HG02885 (cell line): ENCODE measurements around the gene NANOS2.

Source experiments
- ATAC-seq: cut with Tn5 transposase; IDR thresholded peaks from one replicate; pipeline ENCODE4 v1.9.1; 2021; ENCODE audit warnings: mild to moderate bottlenecking; ENCODE audit not compliant: unreplicated experiment, poor library complexity

Gene NANOS2

DNA sequence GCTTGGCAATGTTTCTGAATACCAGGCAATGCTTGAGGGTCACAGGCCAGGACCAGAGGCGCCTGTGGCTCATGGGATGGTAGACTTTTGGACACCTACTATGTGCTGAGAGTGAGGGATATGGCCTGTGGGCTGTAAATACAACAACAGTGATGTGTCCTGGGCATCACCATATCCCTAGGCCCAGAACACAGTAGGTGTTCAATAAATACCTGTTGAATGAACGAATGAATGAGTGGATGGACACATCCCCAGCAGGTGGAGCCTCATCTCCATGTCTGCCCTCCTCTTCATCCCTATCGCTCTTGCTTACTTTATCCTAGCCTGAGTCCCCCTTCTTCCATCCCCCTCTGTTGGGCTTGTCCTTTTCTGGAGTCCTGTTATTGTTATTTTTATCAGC is 16.5 kb upstream of the NANOS2 start:
- no peak for ATAC-seq

DNA sequence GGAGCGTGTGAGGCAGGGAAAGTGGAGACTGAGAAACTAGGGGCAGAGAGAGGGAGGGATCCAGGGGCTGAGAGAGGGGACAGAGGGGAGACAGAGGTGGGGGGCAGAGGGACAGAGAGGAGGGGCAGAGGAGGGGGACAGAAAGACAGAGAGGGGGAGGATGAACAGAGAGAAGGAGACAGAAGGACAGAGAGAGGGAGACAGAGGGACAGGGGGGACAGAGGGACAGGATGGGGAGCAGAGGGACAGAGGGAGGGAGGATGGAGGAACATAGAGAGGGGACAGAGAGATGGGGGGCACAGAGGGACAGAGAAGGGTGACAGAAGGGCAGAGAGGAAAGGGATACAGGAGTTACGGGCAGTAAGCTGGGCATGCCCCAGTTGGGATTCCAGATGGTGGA is 14.7 kb upstream of the NANOS2 start:
- no peak for ATAC-seq

DNA sequence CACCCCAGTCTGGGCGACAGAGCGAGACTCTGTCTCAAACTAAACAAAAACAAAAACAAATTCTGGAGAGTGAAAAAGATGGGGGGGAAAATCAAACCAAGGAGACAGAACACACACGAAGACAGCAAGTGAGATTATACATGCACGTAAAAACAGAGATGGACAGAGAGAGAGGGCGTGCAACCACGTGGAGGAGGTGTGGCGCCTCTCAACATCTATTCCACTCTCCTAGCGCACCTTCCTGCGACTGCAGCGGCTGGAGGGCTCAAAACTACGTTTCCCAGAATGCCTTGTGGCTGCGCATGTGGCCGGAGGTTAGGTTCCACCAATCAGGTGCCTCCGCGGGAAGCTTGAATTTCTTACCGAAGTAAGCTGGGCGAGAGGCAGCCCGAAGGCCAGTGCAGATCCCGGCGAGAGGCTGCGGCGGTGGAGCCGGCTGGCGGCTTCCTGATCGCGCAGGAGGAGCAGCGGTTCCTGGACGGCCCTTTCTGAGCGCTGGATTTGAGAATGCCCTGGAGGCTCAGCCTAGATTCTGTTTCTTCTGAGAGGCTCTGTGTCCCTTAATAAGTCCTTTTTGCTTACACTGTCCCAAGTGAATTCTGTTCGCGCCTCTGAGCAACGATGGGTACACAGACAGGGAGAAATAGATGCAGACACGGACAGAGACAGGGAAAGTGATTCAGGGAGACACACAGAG is 13.1 kb upstream of the NANOS2 start:
- no peak for ATAC-seq

DNA sequence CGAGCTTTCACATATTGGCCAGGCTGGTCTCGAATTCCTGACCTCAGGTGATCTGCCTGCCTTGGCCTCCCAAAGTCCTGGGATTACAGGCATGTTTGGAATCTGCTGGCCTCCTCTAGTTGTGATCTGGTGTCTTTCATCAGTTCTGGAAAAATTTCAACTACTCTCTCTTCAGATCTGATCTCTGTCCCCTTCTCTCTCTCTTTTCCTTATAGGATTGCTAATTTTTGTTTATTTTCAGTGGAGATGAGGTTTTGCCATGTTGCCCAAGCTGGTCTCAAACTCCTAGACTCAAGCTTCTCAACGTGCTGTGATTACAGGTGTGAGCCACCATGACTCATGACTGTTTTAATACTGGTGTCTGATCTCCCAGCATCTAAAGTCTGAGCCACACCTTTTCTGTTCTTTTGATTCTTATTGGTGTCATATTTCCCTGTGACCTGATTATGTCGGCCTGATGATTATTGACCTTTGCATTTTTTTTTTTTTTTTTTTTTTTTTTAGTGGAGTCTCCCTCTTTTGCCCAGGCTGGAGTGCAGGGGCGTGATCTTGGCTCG is 10.4 kb upstream of the NANOS2 start:
- no peak for ATAC-seq

DNA sequence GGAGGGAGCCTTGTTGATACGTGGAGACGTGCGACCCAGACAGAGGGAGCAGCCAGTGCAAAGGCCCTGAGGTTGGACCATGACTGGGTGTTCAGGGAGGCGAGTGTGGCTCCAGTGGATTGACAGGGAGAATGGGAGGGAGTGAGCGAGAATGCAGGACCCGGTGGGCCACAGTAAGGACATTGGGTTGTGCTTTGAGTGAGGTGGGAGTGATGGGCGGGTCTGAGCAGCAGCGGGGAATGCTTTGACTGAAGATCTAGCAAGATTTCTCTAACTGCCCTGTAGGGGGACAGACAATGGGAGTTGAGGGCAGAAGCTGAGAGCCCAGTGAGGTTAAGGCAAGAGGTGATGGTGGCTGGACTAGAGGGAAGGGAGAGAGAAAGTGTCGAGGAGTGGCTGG is 7.7 kb upstream of the NANOS2 start:
- no peak for ATAC-seq

- no peak for ATAC-seq
Observed at GRCh38 chr19:45920458-45920857, 5.9 kb upstream of the NANOS2 start.

- ATAC-seq: no peak
Observed at GRCh38 chr19:45919678-45920077, 5.1 kb upstream of the NANOS2 start.

DNA sequence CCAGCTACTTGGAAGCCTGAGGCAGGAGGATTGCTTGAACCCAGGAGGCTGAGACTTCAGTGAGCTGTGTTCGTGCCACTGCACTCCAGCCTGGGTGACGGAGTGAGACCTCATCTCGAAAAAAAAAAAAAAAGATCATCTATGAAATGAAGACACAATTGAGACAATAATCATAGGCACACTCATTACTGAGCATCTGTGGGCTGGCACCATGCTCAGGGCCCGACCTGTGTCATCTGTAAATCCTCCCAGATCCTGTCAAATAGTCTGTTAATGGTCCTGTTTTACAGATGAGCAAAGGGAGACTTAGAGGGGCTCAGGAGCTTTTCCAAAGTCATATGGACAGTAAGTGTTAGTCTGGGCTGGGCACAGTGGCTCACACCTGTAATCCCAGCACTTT is 4.1 kb upstream of the NANOS2 start:
- ATAC-seq: no peak

DNA sequence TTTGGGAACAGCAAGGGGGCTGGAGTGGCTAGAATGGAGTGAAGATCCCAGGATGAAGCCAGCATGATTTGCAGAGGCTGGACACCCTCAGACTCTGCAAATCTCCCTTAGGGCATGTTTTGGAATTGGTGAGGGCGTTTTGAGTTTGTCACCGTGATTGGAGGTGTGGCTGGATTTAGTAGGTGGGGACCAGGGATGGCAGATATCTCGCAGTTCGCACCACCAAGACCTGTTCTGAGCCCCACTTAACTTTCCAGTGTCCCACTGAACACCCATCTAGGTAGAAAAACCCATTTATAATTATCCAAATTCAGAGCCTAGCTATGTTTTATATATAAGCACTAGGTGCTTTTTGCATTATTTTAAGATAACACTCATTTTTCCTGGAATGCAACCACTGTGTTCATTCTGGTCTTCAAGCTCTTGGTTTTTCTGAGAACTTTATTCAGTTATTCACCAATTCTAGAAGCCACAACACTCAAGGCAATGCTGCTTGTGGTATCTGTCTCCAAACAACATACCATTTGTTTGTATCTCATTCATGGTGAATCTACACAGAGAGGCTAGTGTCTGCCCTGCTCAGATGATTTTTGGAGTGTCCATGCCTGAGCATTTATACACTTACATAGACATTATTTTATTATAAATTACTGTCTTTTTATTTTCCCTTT is 3.0 kb upstream of the NANOS2 start:
- ATAC-seq: no peak

GRCh38 chr19:45911291-45911690 is 3.3 kb downstream of the NANOS2 start:
- ATAC-seq: no peak

- no peak for ATAC-seq
Observed at GRCh38 chr19:45908956-45909355, 5.6 kb downstream of the NANOS2 start.

GRCh38 chr19:45906221-45906620 is 8.4 kb downstream of the NANOS2 start:
- no peak for ATAC-seq

GRCh38 chr19:45905011-45905410 is 9.6 kb downstream of the NANOS2 start:
- no peak for ATAC-seq

DNA sequence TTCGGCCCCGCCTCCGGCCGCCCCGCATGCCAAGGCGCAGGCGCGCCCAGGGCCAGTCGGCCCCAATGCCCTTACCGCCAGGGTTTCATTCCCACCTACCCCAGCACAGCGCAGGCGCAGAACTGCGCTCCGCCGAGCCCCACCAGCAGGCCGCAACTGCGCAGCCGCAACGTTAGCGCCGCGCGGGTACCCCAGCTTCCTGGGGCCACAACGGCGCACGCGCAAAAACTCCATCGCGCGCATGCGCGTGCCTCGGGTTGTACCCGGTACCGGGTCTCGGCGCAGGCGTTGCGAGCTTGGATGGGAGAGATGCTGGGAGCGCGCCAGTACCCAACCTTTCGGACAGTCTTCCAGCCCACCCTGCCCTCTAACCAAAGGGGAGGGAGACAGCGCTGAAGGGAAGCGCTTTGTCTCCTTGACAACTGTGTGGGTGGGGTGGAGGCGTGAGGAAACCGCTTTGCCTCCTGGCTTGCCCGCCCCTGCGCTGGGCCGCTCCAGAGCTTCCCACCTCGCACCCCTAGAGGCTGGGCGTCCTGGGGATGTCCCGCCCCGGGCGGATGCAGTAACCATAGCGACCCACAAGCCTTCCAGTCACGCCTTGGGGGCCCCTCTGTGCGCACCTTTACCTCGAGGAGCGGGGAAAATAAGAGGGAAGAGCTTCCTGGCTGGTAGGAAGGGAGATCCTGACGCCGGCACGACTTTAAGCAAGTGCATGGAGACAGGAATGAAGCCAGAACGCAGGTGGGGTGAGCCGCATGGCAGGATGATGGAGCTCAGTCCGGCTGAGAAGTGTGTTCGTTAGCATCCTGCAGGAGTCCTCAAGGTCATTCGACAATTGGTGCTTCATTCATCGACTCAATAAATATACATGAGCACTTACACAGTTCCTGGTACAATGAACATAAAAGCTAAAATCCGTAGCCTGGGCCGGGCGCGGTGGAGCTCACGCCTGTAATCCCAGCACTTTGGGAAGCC is 11.6 kb downstream of the NANOS2 start:
- peak; percentile 83 for ATAC-seq

DNA sequence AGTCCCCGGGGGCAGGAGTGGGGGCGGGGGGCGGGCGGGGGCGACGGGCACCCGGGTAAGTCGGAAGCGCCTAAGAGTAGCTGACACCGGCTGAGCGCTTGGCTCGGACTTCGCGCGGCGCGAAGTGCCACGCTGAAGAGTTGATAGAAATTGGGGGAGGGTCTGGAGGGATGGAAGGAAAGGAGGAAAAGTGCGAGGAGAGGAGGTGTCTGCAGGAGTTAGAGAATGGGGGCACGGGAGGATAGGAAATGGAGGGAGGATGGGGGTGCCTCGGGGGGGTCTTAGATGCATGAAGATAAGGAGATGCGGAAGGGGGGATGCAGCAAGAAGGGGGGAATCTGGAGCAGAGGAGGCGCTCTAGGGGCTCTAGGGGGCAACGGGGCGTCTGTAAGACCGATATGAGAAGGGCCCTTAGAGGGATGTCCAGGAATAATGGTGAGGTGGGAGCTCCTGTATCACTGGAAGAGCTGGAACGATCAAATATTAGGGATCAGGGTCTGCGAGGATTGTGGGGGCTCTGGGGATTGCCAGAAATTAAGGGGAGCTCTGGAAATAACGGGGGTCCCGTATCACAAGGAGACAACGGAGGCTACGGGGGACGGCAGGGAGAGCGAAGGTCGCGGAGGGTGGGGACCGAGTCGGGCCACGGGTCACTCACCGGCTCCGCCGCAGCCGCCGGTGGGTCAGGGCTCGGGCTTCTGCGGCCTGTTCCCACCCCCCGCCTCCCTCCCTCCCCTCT is 12.5 kb downstream of the NANOS2 start, which contains the start of gene MYPOP:
Gene MYPOP, minus strand, starts transcription at position 702 of the 739 bp plus-strand sequence. CDS start 840 bp downstream, outside the sequence.
- no peak for ATAC-seq

DNA sequence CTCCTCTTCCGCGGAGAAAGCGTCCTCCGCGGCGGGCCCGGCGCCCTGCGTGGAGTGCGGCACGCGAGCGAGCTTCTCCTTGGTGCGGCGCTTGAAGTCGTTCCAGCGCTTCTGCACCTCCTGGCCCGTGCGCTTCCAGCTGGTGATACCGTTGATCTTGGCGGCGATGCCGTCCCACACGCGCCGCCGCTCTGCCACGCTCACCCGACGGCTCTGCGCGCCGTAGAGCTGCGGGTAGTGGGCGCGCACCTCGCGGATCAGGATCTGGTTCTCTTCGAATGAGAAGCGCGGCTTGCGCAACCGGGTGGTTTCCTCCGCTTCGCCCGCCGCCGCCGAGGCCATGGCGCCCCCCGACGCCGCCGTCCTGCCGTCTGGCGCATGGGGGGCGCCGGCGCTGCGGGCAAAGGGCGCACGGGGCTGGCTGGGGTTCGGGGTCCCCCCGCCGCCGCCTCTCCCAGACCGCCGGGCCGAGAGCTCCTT is 13.1 kb downstream of the NANOS2 start:
- ATAC-seq: no peak

DNA sequence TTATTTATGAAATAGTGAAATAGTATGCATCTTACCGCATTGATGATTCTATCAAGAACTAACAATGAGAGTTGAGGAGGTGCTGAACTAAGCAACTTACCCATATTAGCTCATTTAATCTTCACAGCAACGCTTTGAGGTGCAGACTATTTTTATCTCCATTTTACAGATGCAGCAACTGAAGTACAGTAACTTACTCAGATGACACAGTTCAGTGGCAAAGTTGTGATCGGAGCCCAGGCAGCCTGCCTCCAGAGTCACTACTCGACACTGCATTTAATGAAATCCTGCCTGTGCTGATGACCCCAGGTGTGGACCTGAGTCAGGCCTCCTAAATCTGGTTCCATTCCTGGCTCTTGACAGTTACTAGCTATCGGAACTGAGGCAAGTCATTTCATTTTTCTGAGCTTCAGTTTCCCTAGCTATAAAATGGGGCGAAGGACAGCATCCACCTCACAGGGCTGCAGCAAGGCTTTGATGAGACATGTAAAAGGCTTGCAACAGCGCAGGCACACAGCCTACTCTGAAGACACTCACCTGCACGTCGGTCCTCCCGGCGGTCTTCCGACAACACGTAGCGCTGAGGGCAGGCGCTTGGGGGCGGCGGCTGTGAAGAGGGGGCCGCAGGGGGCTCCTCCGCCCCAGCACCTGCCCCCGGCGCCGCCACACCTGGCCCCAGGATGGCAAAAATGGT is 13.7 kb downstream of the NANOS2 start:
- no peak for ATAC-seq

- ATAC-seq: no peak
Observed at GRCh38 chr19:45899919-45900589, 14.5 kb downstream of the NANOS2 start.

DNA sequence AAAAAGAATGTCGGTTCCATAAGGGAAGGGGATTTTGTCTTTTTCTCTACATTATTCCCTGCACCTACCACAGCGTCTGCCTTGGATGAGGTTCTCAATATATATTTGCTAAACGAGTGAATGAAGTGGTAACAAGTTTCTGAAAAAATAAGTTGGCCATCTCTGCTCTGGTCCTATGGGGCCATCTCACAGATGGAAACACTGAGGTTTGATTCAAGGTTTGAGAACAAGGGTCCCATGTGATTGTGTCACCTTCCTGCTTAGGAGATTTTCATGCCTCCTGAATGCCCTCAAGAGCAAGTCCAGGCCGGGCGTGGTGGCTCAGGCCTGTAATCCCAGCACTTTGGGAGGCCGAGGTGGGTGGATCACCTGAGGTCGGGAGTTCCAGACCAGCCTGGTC is 15.3 kb downstream of the NANOS2 start:
- no peak for ATAC-seq
